ENCODE measurements around the gene PALD1. TPM values are rescaled to one million over a fixed set of nuclear protein-coding genes. Genes with fewer than 3 reads are reported as not detected.

Gene PALD1
- total and polyA plus RNA-seq, 4 donors: 3.9 to 11.5 (median 8.2) TPM

- ATAC-seq (ENCODE audit: low FRiP score) (no peak), DNase-seq (no peak)
- Histone ChIP-seq H3K9me3 (ENCODE audit: control insufficient read depth, low read length) (no peaks in the 10 kb centered on the region), H3K27me3 (ENCODE audit: control insufficient read depth in 1 of 2, insufficient read depth in 2 of 2, low read length in 1 of 2) (no peaks in the 10 kb centered on the region), H3K4me1 (ENCODE audit: control insufficient read depth in 1 of 2, insufficient read depth in 2 of 2, low read length in 2 of 2) (no peaks in the 10 kb centered on the region), H3K4me3 (ENCODE audit: low read length in 2 of 2) (no peak overlapping the region), H3K27ac (ENCODE audit: low read depth in 1 of 2, low read length in 2 of 2) (no peak overlapping the region), H3K36me3 (ENCODE audit: control insufficient read depth in 1 of 2, insufficient read depth in 2 of 2, low read length in 1 of 2) (no peaks in the 10 kb centered on the region)
- intact Hi-C loops (cut with DNase I): no loop called here
- 65 to 69% methylated on average over 8 of the region's 8 CpGs for WGBS, 2 donors
Measured at GRCh38 chr10:70456164-70456563, 22.4 kb upstream of the PALD1 start.

GRCh38 chr10:70457759-70458305 lies 20.7 kb upstream of the PALD1 start:
- WGBS, 2 donors: 54 to 56% methylated on average over 16 to 17 of the region's 17 CpGs
- Histone ChIP-seq H3K4me1 (ENCODE audit: control insufficient read depth in 1 of 2, insufficient read depth in 2 of 2, low read length in 2 of 2) (no peaks in the 10 kb centered on the region), H3K9me3 (ENCODE audit: control insufficient read depth, low read length) (no peaks in the 10 kb centered on the region), H3K27ac (ENCODE audit: low read depth in 1 of 2, low read length in 2 of 2) (no peak overlapping the region), H3K27me3 (ENCODE audit: control insufficient read depth in 1 of 2, insufficient read depth in 2 of 2, low read length in 1 of 2) (no peaks in the 10 kb centered on the region), H3K36me3 (ENCODE audit: control insufficient read depth in 1 of 2, insufficient read depth in 2 of 2, low read length in 1 of 2) (no peaks in the 10 kb centered on the region), H3K4me3 (ENCODE audit: low read length in 2 of 2) (no peak overlapping the region)
- ATAC-seq (ENCODE audit: low FRiP score) (no peak), DNase-seq (no peak)
- intact Hi-C loops (cut with DNase I): no loop called here

- DNase-seq: peak; percentile 89 to 96
- Histone ChIP-seq H3K4me1 (ENCODE audit: control insufficient read depth in 1 of 2, insufficient read depth in 2 of 2, low read length in 2 of 2) (no peaks in the 10 kb centered on the region), H3K27ac (ENCODE audit: low read depth in 1 of 2, low read length in 2 of 2) (peak overlapping the region in 1 of 2 donors; percentile 60), H3K9me3 (ENCODE audit: control insufficient read depth, low read length) (no peaks in the 10 kb centered on the region), H3K27me3 (ENCODE audit: control insufficient read depth in 1 of 2, insufficient read depth in 2 of 2, low read length in 1 of 2) (no peaks in the 10 kb centered on the region), H3K36me3 (ENCODE audit: control insufficient read depth in 1 of 2, insufficient read depth in 2 of 2, low read length in 1 of 2) (no peaks in the 10 kb centered on the region), H3K4me3 (ENCODE audit: low read length in 2 of 2) (peak overlapping the region in 1 of 2 donors; percentile 22)
- 7 to 9% methylated on average over 54 to 62 of the region's 62 CpGs for WGBS, 2 donors
- intact Hi-C loops (cut with DNase I): no loop called here
- peak; percentile 89 for ATAC-seq (ENCODE audit: low FRiP score)
Measured at GRCh38 chr10:70458329-70459060, 20.1 kb upstream of the PALD1 start.

- DNase-seq: peak in 1 of 2 donors; percentile 74
- intact Hi-C loops (cut with DNase I): no loop called here
- Histone ChIP-seq H3K27me3 (ENCODE audit: control insufficient read depth in 1 of 2, insufficient read depth in 2 of 2, low read length in 1 of 2) (no peaks in the 10 kb centered on the region), H3K9me3 (ENCODE audit: control insufficient read depth, low read length) (no peaks in the 10 kb centered on the region), H3K27ac (ENCODE audit: low read depth in 1 of 2, low read length in 2 of 2) (no peak overlapping the region), H3K4me3 (ENCODE audit: low read length in 2 of 2) (no peak overlapping the region), H3K4me1 (ENCODE audit: control insufficient read depth in 1 of 2, insufficient read depth in 2 of 2, low read length in 2 of 2) (no peaks in the 10 kb centered on the region), H3K36me3 (ENCODE audit: control insufficient read depth in 1 of 2, insufficient read depth in 2 of 2, low read length in 1 of 2) (no peaks in the 10 kb centered on the region)
- 22 to 28% methylated on average over 19 of the region's 19 CpGs for WGBS, 2 donors
- peak; percentile 20 for ATAC-seq (ENCODE audit: low FRiP score)
Measured at GRCh38 chr10:70459061-70459773, 19.4 kb upstream of the PALD1 start.

- DNase-seq: no peak
- no peaks in the 10 kb centered on the region for H3K27me3 ChIP-seq (ENCODE audit: control insufficient read depth in 1 of 2, insufficient read depth in 2 of 2, low read length in 1 of 2)
- H3K9me3 ChIP-seq (ENCODE audit: control insufficient read depth, low read length): no peaks in the 10 kb centered on the region
- H3K4me3 ChIP-seq (ENCODE audit: low read length in 2 of 2): no peak overlapping the region
- intact Hi-C loops (cut with DNase I): loop anchor here (2.0 to 5.0 kb wide), 3 partner anchors 81 to 302 kb away; no protein-coding TSS in a partner anchor
- H3K36me3 ChIP-seq (ENCODE audit: control insufficient read depth in 1 of 2, insufficient read depth in 2 of 2, low read length in 1 of 2): no peaks in the 10 kb centered on the region
- 88 to 89% methylated on average over 29 of the region's 29 CpGs for WGBS, 2 donors
- ATAC-seq (ENCODE audit: low FRiP score): no peak
- H3K4me1 ChIP-seq (ENCODE audit: control insufficient read depth in 1 of 2, insufficient read depth in 2 of 2, low read length in 2 of 2): no peaks in the 10 kb centered on the region
- no peak overlapping the region for H3K27ac ChIP-seq (ENCODE audit: low read depth in 1 of 2, low read length in 2 of 2)
Measured at GRCh38 chr10:70459774-70460490, 18.6 kb upstream of the PALD1 start.

GRCh38 chr10:70461397-70462348 lies 16.9 kb upstream of the PALD1 start:
- H3K9me3 ChIP-seq (ENCODE audit: control insufficient read depth, low read length): no peaks in the 10 kb centered on the region
- DNase-seq: peak in 1 of 2 donors; percentile 81
- no peak overlapping the region for H3K27ac ChIP-seq (ENCODE audit: low read depth in 1 of 2, low read length in 2 of 2)
- H3K27me3 ChIP-seq (ENCODE audit: control insufficient read depth in 1 of 2, insufficient read depth in 2 of 2, low read length in 1 of 2): no peaks in the 10 kb centered on the region
- intact Hi-C loops (cut with DNase I): loop anchor here (2.0 to 5.0 kb wide), 4 partner anchors 77 to 301 kb away; no protein-coding TSS in a partner anchor
- no peak overlapping the region for H3K4me3 ChIP-seq (ENCODE audit: low read length in 2 of 2)
- H3K36me3 ChIP-seq (ENCODE audit: control insufficient read depth in 1 of 2, insufficient read depth in 2 of 2, low read length in 1 of 2): no peaks in the 10 kb centered on the region
- no peaks in the 10 kb centered on the region for H3K4me1 ChIP-seq (ENCODE audit: control insufficient read depth in 1 of 2, insufficient read depth in 2 of 2, low read length in 2 of 2)
- peak; percentile 70 for ATAC-seq (ENCODE audit: low FRiP score)
- 36 to 39% methylated on average over 13 of the region's 13 CpGs for WGBS, 2 donors

- intact Hi-C loops (cut with DNase I): loop anchor here in 1 of 2 donors (2.0 to 5.0 kb wide), 2 partner anchors 76 to 300 kb away; no protein-coding TSS in a partner anchor
- peak; percentile 90 to 91 for DNase-seq
Measured at GRCh38 chr10:70462349-70462984, 16.1 kb upstream of the PALD1 start.

More at GRCh38 chr10:70462349-70462984, 16.1 kb upstream of the PALD1 start:
- no peaks in the 10 kb centered on the region for H3K9me3 ChIP-seq (ENCODE audit: control insufficient read depth, low read length)
- 1 to 3% methylated on average over 4 of the region's 4 CpGs for WGBS, 2 donors
- peak; percentile 77 for ATAC-seq (ENCODE audit: low FRiP score)
- no peak overlapping the region for H3K4me3 ChIP-seq (ENCODE audit: low read length in 2 of 2)
- no peaks in the 10 kb centered on the region for H3K4me1 ChIP-seq (ENCODE audit: control insufficient read depth in 1 of 2, insufficient read depth in 2 of 2, low read length in 2 of 2)
- no peaks in the 10 kb centered on the region for H3K36me3 ChIP-seq (ENCODE audit: control insufficient read depth in 1 of 2, insufficient read depth in 2 of 2, low read length in 1 of 2)
- no peak overlapping the region for H3K27ac ChIP-seq (ENCODE audit: low read depth in 1 of 2, low read length in 2 of 2)
- H3K27me3 ChIP-seq (ENCODE audit: control insufficient read depth in 1 of 2, insufficient read depth in 2 of 2, low read length in 1 of 2): no peaks in the 10 kb centered on the region

All from aorta (tissue), 5 donors.